GM10248 (cell line): ENCODE data around the gene SHH.

Source experiments
- CTCF ChIA-PET: fragments of 300-600 bp; sonication (Branson Sonifier 250); formaldehyde crosslinking; extraction: SDS; loops from one replicate; lab custom pipeline; 2021; ENCODE audit warnings: antibody characterized with exemption; lab: Yijun Ruan, JAX
- POLR2A ChIA-PET: fragments of 350-650 bp; sonication (Branson Sonifier 250); formaldehyde crosslinking; extraction: SDS; loops from one replicate; lab custom pipeline; 2020; ENCODE audit warnings: antibody characterized with exemption; lab: Yijun Ruan, JAX
- DNase-seq: peaks from one replicate; pipeline ENCODE4 v3.0.0; 2012; ENCODE audit errors: extremely low spot score
- CTCF ChIP-seq: IDR thresholded peaks from 2 replicates; pipeline ENCODE4 v1.5.1; 2012; ENCODE audit warnings: mild to moderate bottlenecking, low read depth; ENCODE audit errors: extremely low read depth, missing control alignments, control extremely low read depth

The SHH gene

GRCh38 chr7:155807789-155808548 is 4.3 kb downstream of the SHH start:
- DNase-seq, result no peak
- TF ChIP-seq CTCF, result no peak
- ChIA-PET CTCF (interaction anchor here (1.0 kb wide), 1 partner anchor 8 kb away, joined by 3 read pairs; no protein-coding TSS in a partner anchor), POLR2A (no interaction called here)

GRCh38 chr7:155807065-155807671 is 5.1 kb downstream of the SHH start:
- no peak for DNase-seq

GRCh38 chr7:155806096-155806871 is 6.0 kb downstream of the SHH start:
- POLR2A ChIA-PET, result no interaction called here
- TF ChIP-seq CTCF, result no peak
- CTCF ChIA-PET, result no interaction called here
- DNase-seq, result no peak

More at GRCh38 chr7:155807065-155807671, 5.1 kb downstream of the SHH start:
- POLR2A ChIA-PET, result no interaction called here
- TF ChIP-seq CTCF, result no peak
- CTCF ChIA-PET, result no interaction called here

- ChIA-PET CTCF (no interaction called here), POLR2A (no interaction called here)
- DNase-seq, result no peak
- TF ChIP-seq CTCF, result no peak
These were observed 6.5 kb downstream of the SHH start for GRCh38 chr7:155805826-155806095.

- POLR2A ChIA-PET, result no interaction called here
- peak; percentile 82 for DNase-seq
- CTCF ChIA-PET, result no interaction called here
- TF ChIP-seq CTCF, result peak; percentile 40
These were observed 7.1 kb downstream of the SHH start for GRCh38 chr7:155804897-155805825.

- ChIA-PET POLR2A (no interaction called here), CTCF (no interaction called here)
- DNase-seq, result no peak
- no peak for TF ChIP-seq CTCF
These were observed 7.8 kb downstream of the SHH start for GRCh38 chr7:155804431-155804831.
